Measurements from ENCODE around the gene GABPA. TPM values are rescaled to one million over a fixed set of nuclear protein-coding genes. Genes with fewer than 3 reads are reported as not detected.

Gene GABPA
- polyA plus RNA-seq, 1 donor (not counting 4 experiments of a cell fraction or from before 2014, with no cell fraction given), result 16.3 TPM

DNA sequence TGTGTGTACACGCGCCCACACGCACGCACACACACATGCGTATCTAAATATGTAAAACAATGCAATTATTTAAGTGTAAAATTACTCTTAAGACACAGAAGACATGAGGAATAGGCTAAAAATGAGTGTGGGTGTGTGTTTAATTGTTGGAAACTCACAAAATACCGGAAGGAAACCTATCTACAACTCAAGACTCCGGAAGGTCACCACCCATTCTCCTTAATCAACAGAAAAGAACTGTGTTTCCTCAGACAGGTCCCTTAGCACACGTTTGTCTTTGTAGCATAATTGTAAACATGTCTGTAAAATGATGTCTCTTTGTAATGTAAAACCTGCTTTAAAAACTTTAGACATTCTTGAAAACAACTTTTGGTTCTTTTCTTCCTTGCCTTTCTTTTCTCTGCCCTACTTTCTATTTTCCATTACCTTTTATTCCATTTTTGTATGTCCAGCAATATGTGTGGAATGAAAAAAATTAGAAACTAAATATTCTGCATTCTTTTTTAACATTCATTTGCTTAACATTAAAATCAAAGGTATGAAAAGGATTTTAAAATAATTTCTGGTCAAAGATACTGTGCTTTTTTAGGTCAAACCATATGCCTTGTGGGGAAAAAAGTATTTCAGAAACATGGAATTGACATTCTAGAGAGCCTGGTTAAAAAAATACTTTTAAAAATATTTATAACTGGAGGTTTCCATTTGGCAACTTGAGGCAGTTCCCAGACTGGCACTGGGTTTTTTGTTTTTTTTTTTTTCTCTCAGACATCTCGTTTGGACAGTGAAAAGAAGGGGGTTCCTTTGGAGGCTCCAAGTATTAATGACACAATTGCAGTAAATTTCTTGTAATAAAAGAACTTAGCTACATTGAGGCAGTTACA is 46.3 kb upstream of the GABPA start:
- H4K20me1 ChIP-seq (ENCODE audit: control insufficient read depth, extremely low read depth, insufficient read depth, low read length), result no peaks in the 10 kb centered on the region
- TF ChIP-seq CTCF (optimal IDR thresholded peaks at IDR 0.05 in 1 of 3, IDR thresholded peaks at IDR 0.05 in 1 of 3, conservative IDR thresholded peaks at IDR 0.05 in 1 of 3; ENCODE audit: extremely low read depth in 1 of 3, insufficient read depth in 2 of 3, low read length in 3 of 3), result no peak
- TF ChIP-seq EZH2 (IDR thresholded peaks at IDR 0.05; ENCODE audit: low read length), result no peak
- H3K4me3 ChIP-seq (ENCODE audit: control insufficient read depth in 2 of 3, extremely low read depth in 1 of 3, insufficient read depth in 2 of 3, low read depth in 1 of 3, low read length in 3 of 3), result no peak overlapping the region
- FAIRE-seq (no peak), DNase-seq (ENCODE audit: low read depth, low spot score) (no peak)
- H3K36me3 ChIP-seq (ENCODE audit: control insufficient read depth in 2 of 2, extremely low read depth in 1 of 2, insufficient read depth in 2 of 2, low read length in 2 of 2), result no peaks in the 10 kb centered on the region
- H2AFZ ChIP-seq (ENCODE audit: control insufficient read depth, low read length), result no peak overlapping the region
- H3K27ac ChIP-seq (ENCODE audit: control insufficient read depth, insufficient read depth, low read length), result no peak overlapping the region
- H3K27me3 ChIP-seq (ENCODE audit: control insufficient read depth, extremely low read depth, insufficient read depth, low read length), result peaks cover 4% of the 10 kb centered on the region
- H3K79me2 ChIP-seq (ENCODE audit: control insufficient read depth, insufficient read depth, low read length), result no peaks in the 10 kb centered on the region
- H3K9ac ChIP-seq (ENCODE audit: control insufficient read depth, extremely low read depth, insufficient read depth, low read length), result no peak overlapping the region
- H3K9me1 ChIP-seq (ENCODE audit: control insufficient read depth, extremely low read depth, insufficient read depth, low read length), result no peaks in the 10 kb centered on the region
- H3K4me2 ChIP-seq (ENCODE audit: control insufficient read depth, extremely low read depth, insufficient read depth, low read depth, low read length), result no peak overlapping the region
- dilution Hi-C loops (cut with MboI; ENCODE audit: extremely low pct_ligation_motif_present, low sequenced_read_pairs), result no loop called here
- H3K4me1 ChIP-seq (ENCODE audit: control insufficient read depth, extremely low read depth, insufficient read depth, low read length), result no peaks in the 10 kb centered on the region
- no peaks in the 10 kb centered on the region for H3K9me3 ChIP-seq (ENCODE audit: control insufficient read depth, low read depth, low read length)

GRCh38 chr21:25689226-25689625 is 45.5 kb upstream of the GABPA start:
- H3K27me3 ChIP-seq (ENCODE audit: control insufficient read depth, extremely low read depth, insufficient read depth, low read length), result peaks cover 4% of the 10 kb centered on the region
- DNase-seq (ENCODE audit: low read depth, low spot score) (no peak), FAIRE-seq (no peak)
- no peaks in the 10 kb centered on the region for H3K4me1 ChIP-seq (ENCODE audit: control insufficient read depth, extremely low read depth, insufficient read depth, low read length)
- TF ChIP-seq EZH2 (IDR thresholded peaks at IDR 0.05; ENCODE audit: low read length) (no peak), CTCF (optimal IDR thresholded peaks at IDR 0.05 in 1 of 3, IDR thresholded peaks at IDR 0.05 in 1 of 3, conservative IDR thresholded peaks at IDR 0.05 in 1 of 3; ENCODE audit: extremely low read depth in 1 of 3, insufficient read depth in 2 of 3, low read length in 3 of 3) (no peak)
- H3K27ac ChIP-seq (ENCODE audit: control insufficient read depth, insufficient read depth, low read length), result no peak overlapping the region
- H3K4me2 ChIP-seq (ENCODE audit: control insufficient read depth, extremely low read depth, insufficient read depth, low read depth, low read length), result no peak overlapping the region
- dilution Hi-C loops (cut with MboI; ENCODE audit: extremely low pct_ligation_motif_present, low sequenced_read_pairs), result no loop called here
- H2AFZ ChIP-seq (ENCODE audit: control insufficient read depth, low read length), result no peak overlapping the region
- no peak overlapping the region for H3K9ac ChIP-seq (ENCODE audit: control insufficient read depth, extremely low read depth, insufficient read depth, low read length)
- no peak overlapping the region for H3K4me3 ChIP-seq (ENCODE audit: control insufficient read depth in 2 of 3, extremely low read depth in 1 of 3, insufficient read depth in 2 of 3, low read depth in 1 of 3, low read length in 3 of 3)
- no peaks in the 10 kb centered on the region for H3K9me3 ChIP-seq (ENCODE audit: control insufficient read depth, low read depth, low read length)
- H3K9me1 ChIP-seq (ENCODE audit: control insufficient read depth, extremely low read depth, insufficient read depth, low read length), result no peaks in the 10 kb centered on the region
- H4K20me1 ChIP-seq (ENCODE audit: control insufficient read depth, extremely low read depth, insufficient read depth, low read length), result no peaks in the 10 kb centered on the region
- no peaks in the 10 kb centered on the region for H3K79me2 ChIP-seq (ENCODE audit: control insufficient read depth, insufficient read depth, low read length)
- no peaks in the 10 kb centered on the region for H3K36me3 ChIP-seq (ENCODE audit: control insufficient read depth in 2 of 2, extremely low read depth in 1 of 2, insufficient read depth in 2 of 2, low read length in 2 of 2)
